PC-9 (cell line): ENCODE measurements around the gene PSMD2. TPM values are rescaled to one million over a fixed set of nuclear protein-coding genes. Genes with fewer than 3 reads are reported as not detected.
A peak's percentile ranks its signal among the peaks of the same experiment; 100 is the strongest.

Experiments
- BruUV-seq: library from RNA; stranded (reverse); fragments of 400-500 nt; replicated peaks from 2 replicates; lab custom pipeline; 2021; lab: Mats Ljungman, UMichigan
- CTCF ChIA-PET: fragments of 300-600 bp; sonication (Branson Sonifier 250); formaldehyde crosslinking; loops from one replicate; lab custom pipeline; 2022; ENCODE audit warnings: antibody characterized with exemption; lab: Charles Lee
- POLR2A ChIA-PET: fragments of 300-600 bp; sonication (Branson Sonifier 250); formaldehyde crosslinking; loops from one replicate; lab custom pipeline; 2022; ENCODE audit warnings: antibody characterized with exemption; ENCODE audit not compliant: unreplicated experiment; lab: Charles Lee
- DNase-seq, 2 experiments: peaks; one replicate each; pipeline versions ENCODE4 v3.0.0 to v3.0.0-alpha.2; 2015 to 2022; ENCODE audit warnings: mixed read lengths in 1 of 2
- H2AFZ ChIP-seq: fragments of 200-600 bp; sonication (generic); 2 replicates; pipeline ENCODE4 v1.8.1; 2017; ENCODE audit warnings: antibody characterized with exemption
- H3F3A ChIP-seq: fragments of 200-600 bp; sonication (generic); 2 replicates; pipeline ENCODE4 v1.8.1; 2017; ENCODE audit warnings: antibody characterized with exemption, mild to moderate bottlenecking, low read depth; ENCODE audit not compliant: insufficient read depth
- H3K27ac ChIP-seq: fragments of 200-600 bp; sonication (generic); 2 replicates; pipeline ENCODE4 v1.6.1; 2016; ENCODE audit warnings: mixed run types
- H3K27me3 ChIP-seq: fragments of 200-600 bp; sonication (generic); 2 replicates; pipeline ENCODE4 v1.6.1; 2016; ENCODE audit warnings: low read depth, mixed run types; ENCODE audit not compliant: insufficient read depth
- H3K36me3 ChIP-seq: fragments of 200-600 bp; sonication (generic); 2 replicates; pipeline ENCODE4 v1.6.1; 2016; ENCODE audit warnings: low read depth, mixed run types
- H3K4me1 ChIP-seq: fragments of 200-600 bp; sonication (generic); replicated peaks from 2 replicates; pipeline ENCODE4 v1.6.1; 2016; ENCODE audit warnings: mixed run types; ENCODE audit not compliant: insufficient read depth
- H3K4me2 ChIP-seq: fragments of 200-600 bp; sonication (generic); 2 replicates; pipeline ENCODE4 v1.6.1; 2017; ENCODE audit warnings: mixed run types
- H3K4me3 ChIP-seq: fragments of 200-600 bp; sonication (generic); 2 replicates; pipeline ENCODE4 v1.6.1; 2016; ENCODE audit warnings: mixed run types
- H3K79me2 ChIP-seq: fragments of 200-600 bp; sonication (generic); 2 replicates; pipeline ENCODE4 v1.6.1; 2017; ENCODE audit warnings: low read depth, mixed run types
- H3K9me2 ChIP-seq: fragments of 200-600 bp; sonication (generic); 2 replicates; pipeline ENCODE4 v1.8.1; 2017; ENCODE audit warnings: mild to moderate bottlenecking; ENCODE audit not compliant: insufficient read depth
- H3K9me3 ChIP-seq: fragments of 200-600 bp; sonication (generic); 2 replicates; pipeline ENCODE4 v1.8.1; 2016; ENCODE audit warnings: low read depth; ENCODE audit not compliant: insufficient read depth
- H4K20me1 ChIP-seq: fragments of 200-600 bp; sonication (generic); 2 replicates; pipeline ENCODE4 v1.8.1; 2017; ENCODE audit not compliant: insufficient read depth
- CTCF ChIP-seq: fragments of 200-600 bp; sonication (generic); conservative IDR thresholded peaks from 2 replicates; pipeline ENCODE4 v1.6.1; 2017; ENCODE audit warnings: mixed run types, antibody characterized with exemption, mild to moderate bottlenecking, moderate library complexity
- EZH2 ChIP-seq: fragments of 200-600 bp; sonication (generic); IDR thresholded peaks from 2 replicates; pipeline ENCODE4 v1.8.0; 2017; ENCODE audit warnings: antibody characterized with exemption, low read depth
- intact Hi-C: fragments of 100-400 bp; cut with micrococcal nuclease; formaldehyde crosslinking; loops from one replicate; pipeline ENCODE4 v1.10.0; 2022; ENCODE audit not compliant: unreplicated experiment
- total RNA-seq: library from RNA; stranded (reverse); gene quantifications from 2 replicates; pipeline ENCODE4 v1.2.3, GENCODE V29; 2021

PSMD2 gene
- total RNA-seq, 1 experiment from 2014 or later, result 788 TPM

DNA sequence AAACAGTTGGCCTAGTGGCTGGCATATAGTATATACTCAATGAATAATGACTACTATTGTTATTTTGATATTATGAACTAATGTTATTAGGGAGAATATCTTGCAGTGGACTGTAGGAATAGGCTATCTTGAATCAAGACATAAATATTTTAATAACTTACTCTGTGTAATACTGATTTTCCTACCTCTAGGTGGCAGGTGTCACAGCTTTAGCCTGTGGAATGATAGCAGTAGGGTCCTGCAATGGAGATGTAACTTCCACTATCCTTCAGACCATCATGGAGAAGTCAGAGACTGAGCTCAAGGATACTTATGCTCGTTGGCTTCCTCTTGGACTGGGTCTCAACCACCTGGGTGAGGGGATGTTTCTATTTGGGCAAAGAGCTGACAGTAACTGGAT is 6.5 kb downstream of the PSMD2 start:
- peak in 1 of 2 experiments; percentile 55 for DNase-seq
- TF ChIP-seq CTCF (peak; percentile 66), EZH2 (no peak)
- no peaks in the 10 kb centered on the region for H3K9me3 ChIP-seq
- no peak overlapping the region for H3K27ac ChIP-seq
- H4K20me1 ChIP-seq, result peaks cover 60% of the 10 kb centered on the region
- H3K36me3 ChIP-seq, result peaks cover 73% of the 10 kb centered on the region
- H3K9me2 ChIP-seq, result no peaks in the 10 kb centered on the region
- intact Hi-C loops, result no loop called here
- H3K4me1 ChIP-seq, result peaks cover 10% of the 10 kb centered on the region
- H3F3A ChIP-seq, result peaks cover 94% of the 10 kb centered on the region
- no peak overlapping the region for H2AFZ ChIP-seq
- H3K4me3 ChIP-seq, result no peak overlapping the region
- POLR2A ChIA-PET, result interaction anchor here (0.6 kb wide), 1 partner anchor 24 kb away, joined by 5 read pairs; no protein-coding TSS in a partner anchor
- CTCF ChIA-PET, result interaction anchor here (0.6 kb wide), 1 partner anchor 59 kb away, joined by 3 read pairs; no protein-coding TSS in a partner anchor
- H3K4me2 ChIP-seq, result no peak overlapping the region
- peaks cover 43% of the 10 kb centered on the region for H3K79me2 ChIP-seq
- no TSS peak for BruUV-seq
- no peaks in the 10 kb centered on the region for H3K27me3 ChIP-seq

DNA sequence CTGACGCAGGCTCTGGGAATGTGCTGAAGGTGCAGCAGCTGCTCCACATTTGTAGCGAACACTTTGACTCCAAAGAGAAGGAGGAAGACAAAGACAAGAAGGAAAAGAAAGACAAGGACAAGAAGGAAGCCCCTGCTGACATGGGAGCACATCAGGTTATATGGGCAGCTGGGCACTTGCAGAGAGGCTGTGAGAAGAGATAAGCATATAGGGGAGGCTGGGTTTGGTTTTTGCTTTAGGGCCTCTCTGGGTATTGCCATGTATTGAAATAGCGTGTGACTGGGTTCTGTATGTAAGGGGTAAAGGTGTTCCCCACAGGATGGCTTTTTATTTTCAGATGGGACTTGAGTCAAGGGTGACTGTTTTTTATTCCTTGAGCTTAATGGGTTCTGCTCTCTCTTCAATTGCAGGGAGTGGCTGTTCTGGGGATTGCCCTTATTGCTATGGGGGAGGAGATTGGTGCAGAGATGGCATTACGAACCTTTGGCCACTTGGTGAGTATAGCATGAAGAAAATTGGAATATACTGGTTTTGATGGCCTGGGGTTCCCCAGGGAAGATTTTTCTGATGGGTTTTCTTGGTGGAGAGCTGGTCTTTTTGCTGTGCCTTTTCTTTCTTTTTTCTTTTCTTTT is 7.4 kb downstream of the PSMD2 start:
- no peak for DNase-seq
- Histone ChIP-seq H2AFZ (no peak overlapping the region), H3K79me2 (peaks cover 35% of the 10 kb centered on the region), H3F3A (peaks cover 94% of the 10 kb centered on the region), H3K4me2 (no peak overlapping the region), H3K9me3 (no peaks in the 10 kb centered on the region), H3K4me3 (no peak overlapping the region), H3K36me3 (peaks cover 64% of the 10 kb centered on the region), H3K27me3 (no peaks in the 10 kb centered on the region), H3K4me1 (peaks cover 2% of the 10 kb centered on the region; the same call in 1 of the 2 replicates), H3K9me2 (no peaks in the 10 kb centered on the region), H4K20me1 (peaks cover 52% of the 10 kb centered on the region), H3K27ac (no peak overlapping the region)
- intact Hi-C loops, result no loop called here
- ChIA-PET POLR2A (no interaction called here), CTCF (interaction anchor here (0.6 kb wide), 2 partner anchors 41 to 60 kb away, joined by 3 read pairs; no protein-coding TSS in a partner anchor)
- BruUV-seq, result TSS peak; percentile 1
- no peak for TF ChIP-seq CTCF
- TF ChIP-seq EZH2, result no peak

DNA sequence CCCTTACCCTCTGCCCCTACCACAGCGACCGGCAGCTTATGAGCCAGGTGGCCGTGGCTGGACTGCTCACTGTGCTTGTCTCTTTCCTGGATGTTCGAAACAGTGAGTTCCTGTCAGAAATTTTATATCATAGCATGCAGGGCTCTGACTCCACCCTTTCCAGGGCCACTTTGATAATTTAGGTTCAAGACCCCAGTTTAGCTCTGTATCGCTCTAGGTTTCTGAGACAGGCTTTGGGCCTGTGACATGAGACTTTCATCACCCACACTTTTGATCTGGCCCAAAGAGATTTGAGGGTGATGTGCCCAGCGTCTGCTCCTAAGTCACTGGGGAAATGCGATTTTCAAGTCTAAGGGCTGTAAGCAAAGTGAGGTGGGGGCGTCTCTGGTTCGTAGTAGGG is 8.9 kb downstream of the PSMD2 start:
- BruUV-seq, result no TSS peak

More for the DNA sequence above, 8.9 kb downstream of the PSMD2 start:
- H3K9me2 ChIP-seq, result no peaks in the 10 kb centered on the region
- intact Hi-C loops, result no loop called here
- peaks cover 50% of the 10 kb centered on the region for H3K36me3 ChIP-seq
- peaks cover 20% of the 10 kb centered on the region for H3K79me2 ChIP-seq
- no peaks in the 10 kb centered on the region for H3K4me1 ChIP-seq
- no peak for DNase-seq
- no peak overlapping the region for H3K4me2 ChIP-seq
- H3F3A ChIP-seq, result peaks cover 93% of the 10 kb centered on the region
- no peak overlapping the region for H3K4me3 ChIP-seq
- TF ChIP-seq CTCF, result no peak
- TF ChIP-seq EZH2, result no peak
- no peaks in the 10 kb centered on the region for H3K27me3 ChIP-seq
- no peaks in the 10 kb centered on the region for H3K9me3 ChIP-seq
- no peak overlapping the region for H2AFZ ChIP-seq
- ChIA-PET POLR2A (no interaction called here), CTCF (no interaction called here)
- no peak overlapping the region for H3K27ac ChIP-seq
- peaks cover 39% of the 10 kb centered on the region for H4K20me1 ChIP-seq
